Loucy (cell line): ENCODE data around the gene PKNOX2.

ENCODE experiments used
- H2AFZ ChIP-seq: fragments of 200-600 bp; sonication (generic); 2 replicates; pipeline ENCODE4 v1.6.0; 2016; ENCODE audit warnings: antibody characterized with exemption, mild to moderate bottlenecking, low read length, moderate library complexity
- H3F3A ChIP-seq: fragments of 200-600 bp; 2 replicates; pipeline ENCODE4 v1.6.0; 2016; ENCODE audit warnings: antibody characterized with exemption, low read depth, mild to moderate bottlenecking
- H3K27me3 ChIP-seq: fragments of 200-600 bp; sonication (generic); 2 replicates; pipeline ENCODE4 v1.6.1; 2014; ENCODE audit warnings: low read length, mild to moderate bottlenecking; ENCODE audit not compliant: insufficient read depth, poor library complexity, severe bottlenecking
- H3K36me3 ChIP-seq: fragments of 200-600 bp; sonication (generic); 2 replicates; pipeline ENCODE4 v1.6.1; 2016; ENCODE audit warnings: low read length; ENCODE audit not compliant: insufficient read depth
- H3K4me1 ChIP-seq: fragments of 200-600 bp; sonication (generic); 2 replicates; pipeline ENCODE4 v1.5.1; 2014; ENCODE audit warnings: low read length, mild to moderate bottlenecking; ENCODE audit not compliant: insufficient read depth, poor library complexity, severe bottlenecking
- H3K4me2 ChIP-seq: fragments of 200-600 bp; sonication (generic); 2 replicates; pipeline ENCODE4 v1.6.0; 2014; ENCODE audit warnings: antibody characterized with exemption, low read length, low read depth, mild to moderate bottlenecking; ENCODE audit not compliant: poor library complexity, severe bottlenecking
- H3K4me3 ChIP-seq: fragments of 200-600 bp; sonication (generic); 2 replicates; pipeline ENCODE4 v1.5.1; 2014; ENCODE audit warnings: low read length, mild to moderate bottlenecking, mixed read lengths; ENCODE audit not compliant: poor library complexity, severe bottlenecking
- H3K79me2 ChIP-seq: fragments of 200-600 bp; sonication (generic); 2 replicates; pipeline ENCODE4 v1.6.1; 2014; ENCODE audit warnings: low read length; ENCODE audit not compliant: insufficient read depth
- H3K9ac ChIP-seq: fragments of 200-600 bp; sonication (generic); 2 replicates; pipeline ENCODE4 v1.6.0; 2014; ENCODE audit warnings: mild to moderate bottlenecking, low read depth, low read length, moderate library complexity; ENCODE audit not compliant: poor library complexity, severe bottlenecking
- H3K9me2 ChIP-seq: fragments of 200-600 bp; sonication (generic); replicated peaks from 2 replicates; pipeline ENCODE4 v1.6.1; 2016; ENCODE audit warnings: low read depth, low read length, mixed read lengths
- H3K9me3 ChIP-seq: fragments of 200-600 bp; sonication (generic); 2 replicates; pipeline ENCODE4 v1.6.1; 2014; ENCODE audit warnings: mild to moderate bottlenecking, antibody characterized with exemption, low read length, low read depth; ENCODE audit not compliant: insufficient read depth
- H4K20me1 ChIP-seq: fragments of 200-600 bp; sonication (generic); 2 replicates; pipeline ENCODE4 v1.6.0; 2014; ENCODE audit warnings: antibody characterized with exemption, low read length, mild to moderate bottlenecking; ENCODE audit not compliant: insufficient read depth, poor library complexity, severe bottlenecking
- CTCF ChIP-seq: fragments of 200-600 bp; sonication (generic); conservative IDR thresholded peaks from 2 replicates; pipeline ENCODE4 v1.5.1; 2014; ENCODE audit warnings: mild to moderate bottlenecking, antibody characterized with exemption, low read length
- EZH2phosphoT487 ChIP-seq: fragments of 200-600 bp; IDR thresholded peaks from 2 replicates; pipeline ENCODE4 v1.6.1; 2018; ENCODE audit warnings: antibody characterized with exemption, mild to moderate bottlenecking, moderate library complexity, borderline replicate concordance

The PKNOX2 gene

GRCh38 chr11:125330462-125331325 lies 166.1 kb downstream of the PKNOX2 start:
- no peak overlapping the region for H3K9ac ChIP-seq
- H3K27me3 ChIP-seq = no peaks in the 10 kb centered on the region
- no peaks in the 10 kb centered on the region for H3K9me3 ChIP-seq
- no peaks in the 10 kb centered on the region for H4K20me1 ChIP-seq
- no peaks in the 10 kb centered on the region for H3K79me2 ChIP-seq
- H2AFZ ChIP-seq = no peak overlapping the region
- H3K4me2 ChIP-seq = no peak overlapping the region
- H3K9me2 ChIP-seq = no peaks in the 10 kb centered on the region
- H3F3A ChIP-seq = no peaks in the 10 kb centered on the region
- H3K36me3 ChIP-seq = no peaks in the 10 kb centered on the region
- H3K4me1 ChIP-seq = no peaks in the 10 kb centered on the region
- TF ChIP-seq EZH2phosphoT487 (no peak), CTCF (no peak)
- no peak overlapping the region for H3K4me3 ChIP-seq

GRCh38 chr11:125331357-125332035 lies 166.9 kb downstream of the PKNOX2 start:
- TF ChIP-seq CTCF (no peak), EZH2phosphoT487 (no peak)
- no peaks in the 10 kb centered on the region for H3K4me1 ChIP-seq
- H3K4me2 ChIP-seq = no peak overlapping the region
- H4K20me1 ChIP-seq = no peaks in the 10 kb centered on the region
- H3K9me2 ChIP-seq = no peaks in the 10 kb centered on the region
- H3K4me3 ChIP-seq = no peak overlapping the region
- H3K36me3 ChIP-seq = no peaks in the 10 kb centered on the region
- no peaks in the 10 kb centered on the region for H3K27me3 ChIP-seq
- H2AFZ ChIP-seq = no peak overlapping the region
- no peaks in the 10 kb centered on the region for H3K9me3 ChIP-seq
- no peaks in the 10 kb centered on the region for H3F3A ChIP-seq
- H3K9ac ChIP-seq = no peak overlapping the region
- no peaks in the 10 kb centered on the region for H3K79me2 ChIP-seq

- no peaks in the 10 kb centered on the region for H3K9me2 ChIP-seq
- H4K20me1 ChIP-seq = no peaks in the 10 kb centered on the region
- no peak overlapping the region for H3K4me3 ChIP-seq
- H3K9me3 ChIP-seq = no peaks in the 10 kb centered on the region
- H3K4me1 ChIP-seq = no peaks in the 10 kb centered on the region
- no peak for TF ChIP-seq EZH2phosphoT487
- no peak for TF ChIP-seq CTCF
- no peaks in the 10 kb centered on the region for H3F3A ChIP-seq
- H3K36me3 ChIP-seq = no peaks in the 10 kb centered on the region
- no peaks in the 10 kb centered on the region for H3K79me2 ChIP-seq
- H2AFZ ChIP-seq = no peak overlapping the region
- no peak overlapping the region for H3K9ac ChIP-seq
- no peaks in the 10 kb centered on the region for H3K27me3 ChIP-seq
- no peak overlapping the region for H3K4me2 ChIP-seq
Observed at GRCh38 chr11:125332821-125333220, 168.3 kb downstream of the PKNOX2 start.
